ENCODE results near the gene SLC35D1.

SLC35D1 gene

DNA sequence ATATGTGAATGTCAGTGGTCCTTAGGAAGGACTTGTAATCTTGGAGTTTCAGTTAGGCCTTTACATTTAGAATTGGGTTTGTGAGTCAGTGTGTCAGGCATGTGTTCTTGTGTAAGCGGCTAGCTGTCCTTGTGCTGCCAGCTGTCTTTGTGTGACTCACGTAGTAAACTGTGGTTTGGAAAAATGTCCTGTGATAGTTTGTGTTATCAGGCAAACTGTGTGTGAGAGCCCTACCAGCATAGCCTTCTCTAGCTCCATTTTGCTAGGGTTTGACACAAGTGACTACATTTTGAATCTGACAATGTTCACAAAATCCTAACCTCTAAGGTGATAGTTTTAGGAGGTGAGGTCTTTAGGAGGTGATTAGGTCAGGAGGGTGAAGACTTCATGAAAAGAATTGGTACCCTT is 6.9 kb upstream of the SLC35D1 start:
- TF ChIP-seq ZNF274 (IDR thresholded peaks at IDR 0.05; ENCODE audit: low read depth, low read length): no peak

DNA sequence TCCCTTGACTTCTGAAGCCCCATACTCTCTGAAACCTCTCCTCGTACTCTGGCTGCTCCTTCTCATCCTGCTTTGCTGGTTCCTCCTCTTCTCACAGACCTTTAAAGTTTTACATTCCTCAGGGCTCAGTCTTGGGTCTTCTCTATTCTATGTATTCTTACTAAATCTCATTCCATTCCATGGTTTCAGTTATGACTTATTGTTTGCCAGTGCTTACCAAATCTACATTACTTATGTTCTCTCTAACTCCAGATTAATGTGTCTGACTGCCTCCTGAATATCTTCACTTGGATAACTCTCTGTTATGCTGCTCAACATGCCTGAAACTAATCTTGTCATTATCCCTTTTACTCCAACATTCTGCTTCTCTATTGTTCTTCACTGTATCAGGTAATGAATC is 5.4 kb upstream of the SLC35D1 start:
- TF ChIP-seq ZNF274 (IDR thresholded peaks at IDR 0.05; ENCODE audit: low read depth, low read length): no peak
- no peak overlapping the region for H3K4me3 ChIP-seq (ENCODE audit: low read length)

More for the DNA sequence above, 6.9 kb upstream of the SLC35D1 start:
- H3K4me3 ChIP-seq (ENCODE audit: low read length): no peak overlapping the region

DNA sequence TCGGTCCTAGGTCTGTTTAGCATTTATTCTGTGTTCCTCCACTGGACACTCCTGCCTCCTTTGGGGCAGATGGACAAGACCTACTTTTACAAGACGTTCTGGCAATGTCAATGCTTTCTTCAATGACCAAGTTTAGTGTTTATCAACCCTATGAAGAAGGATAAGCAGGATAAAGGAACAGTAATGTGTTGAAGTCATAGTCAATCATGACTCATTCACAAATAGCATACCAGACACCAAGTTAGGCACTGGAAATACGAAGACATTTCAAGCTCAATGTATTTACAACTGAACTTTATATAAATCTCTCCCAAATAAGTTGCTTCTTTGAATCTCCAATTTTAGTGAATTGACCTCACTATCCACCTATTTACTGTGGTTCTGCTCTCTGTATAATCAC is 4.8 kb upstream of the SLC35D1 start:
- no peak for TF ChIP-seq ZNF274 (IDR thresholded peaks at IDR 0.05; ENCODE audit: low read depth, low read length)
- H3K4me3 ChIP-seq (ENCODE audit: low read length): no peak overlapping the region

DNA sequence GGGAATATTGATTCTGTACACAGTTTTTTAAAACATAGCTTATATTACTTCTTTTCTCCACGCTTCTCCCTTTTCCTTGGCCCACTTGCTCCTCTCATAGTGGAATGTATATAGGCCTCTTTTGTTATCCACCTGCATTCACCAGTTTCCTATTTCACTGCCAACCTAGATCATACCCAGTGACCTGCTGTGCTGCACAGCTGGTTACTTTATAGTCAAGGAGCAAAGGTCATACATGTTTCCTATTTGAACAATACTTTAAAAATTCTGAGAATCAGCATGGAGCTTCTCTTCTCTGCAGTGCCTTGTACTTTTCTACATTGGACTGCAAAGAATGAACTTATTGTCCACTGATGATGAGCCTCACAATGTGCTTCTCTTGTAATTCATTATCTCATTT is 4.3 kb upstream of the SLC35D1 start:
- no peak overlapping the region for H3K4me3 ChIP-seq (ENCODE audit: low read length)
- TF ChIP-seq ZNF274 (IDR thresholded peaks at IDR 0.05; ENCODE audit: low read depth, low read length): no peak

DNA sequence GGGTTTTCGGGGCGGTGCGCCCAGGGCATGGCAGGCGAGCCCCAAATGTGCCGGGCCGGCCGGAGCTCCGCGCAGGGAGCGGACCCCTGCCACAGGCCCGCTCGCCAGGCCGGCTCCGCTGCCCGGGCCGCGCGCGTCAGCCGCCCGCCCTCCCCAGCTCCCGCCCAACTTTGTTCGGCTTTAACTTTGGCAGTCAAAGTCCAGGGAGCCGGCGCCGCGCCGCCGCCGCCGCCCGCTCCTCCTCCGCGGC is 488 bp downstream of the SLC35D1 start:
- peak overlapping the region; percentile 86 for H3K4me3 ChIP-seq (ENCODE audit: low read length)
- TF ChIP-seq ZNF274 (IDR thresholded peaks at IDR 0.05; ENCODE audit: low read depth, low read length): no peak

DNA sequence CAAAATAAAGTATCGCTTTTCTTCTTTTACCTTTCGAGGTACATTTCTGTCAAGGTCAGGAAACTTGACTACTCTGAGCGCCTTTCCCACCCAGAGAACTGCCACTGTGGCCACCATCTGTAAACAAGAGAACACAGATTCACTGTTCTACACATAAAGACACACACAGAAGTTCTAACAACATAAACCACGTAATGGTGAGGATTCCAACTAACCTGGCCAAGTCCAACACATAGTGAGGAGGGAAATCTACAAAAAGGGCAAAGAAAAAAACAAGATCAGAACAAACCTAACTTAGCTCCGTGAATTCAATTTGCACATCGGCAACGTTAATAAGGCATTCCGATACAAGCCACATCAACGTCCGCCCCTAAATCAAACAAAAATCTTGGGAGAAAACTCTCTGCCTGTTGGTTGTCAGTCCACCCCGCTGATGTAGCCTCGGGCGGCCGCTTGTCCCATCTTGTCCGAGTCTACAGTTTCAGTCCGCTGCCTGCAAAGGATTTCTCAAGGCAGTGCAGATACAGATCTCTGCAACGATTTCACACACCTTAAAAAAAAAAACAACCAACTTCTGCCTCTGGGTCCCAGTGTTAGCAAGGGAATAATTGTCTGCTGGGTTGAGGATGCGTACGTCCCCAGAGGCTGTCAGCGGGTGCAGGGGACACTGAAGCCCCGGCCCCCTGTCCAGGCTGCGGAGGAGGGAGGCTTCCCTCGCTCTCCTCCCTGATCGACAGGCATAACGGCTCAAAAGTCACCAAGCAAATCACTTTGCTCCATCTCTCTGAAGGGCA is 1.0 kb downstream of the SLC35D1 start:
- no peak for TF ChIP-seq ZNF274 (IDR thresholded peaks at IDR 0.05; ENCODE audit: low read depth, low read length)
- peak overlapping the region; percentile 86 for H3K4me3 ChIP-seq (ENCODE audit: low read length)

DNA sequence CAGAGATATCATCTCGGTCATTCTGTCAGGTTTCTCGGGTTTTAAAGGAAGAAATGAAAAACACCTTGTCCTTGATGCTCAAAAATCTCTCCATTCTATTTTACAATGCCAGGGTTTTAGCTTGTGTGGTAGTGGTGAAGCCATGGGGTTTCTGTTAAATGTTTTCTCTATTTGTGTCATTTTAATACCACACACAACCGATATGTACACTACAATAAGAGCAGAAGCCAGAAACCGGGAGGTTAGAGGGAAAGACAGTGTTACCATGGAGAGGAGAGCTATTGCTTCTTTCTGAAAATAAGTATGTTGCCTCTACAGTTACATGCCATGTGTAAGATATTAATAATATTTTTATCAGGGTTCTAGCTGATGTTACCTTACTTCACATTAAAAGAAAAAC is 2.8 kb downstream of the SLC35D1 start:
- no peak overlapping the region for H3K4me3 ChIP-seq (ENCODE audit: low read length)

DNA sequence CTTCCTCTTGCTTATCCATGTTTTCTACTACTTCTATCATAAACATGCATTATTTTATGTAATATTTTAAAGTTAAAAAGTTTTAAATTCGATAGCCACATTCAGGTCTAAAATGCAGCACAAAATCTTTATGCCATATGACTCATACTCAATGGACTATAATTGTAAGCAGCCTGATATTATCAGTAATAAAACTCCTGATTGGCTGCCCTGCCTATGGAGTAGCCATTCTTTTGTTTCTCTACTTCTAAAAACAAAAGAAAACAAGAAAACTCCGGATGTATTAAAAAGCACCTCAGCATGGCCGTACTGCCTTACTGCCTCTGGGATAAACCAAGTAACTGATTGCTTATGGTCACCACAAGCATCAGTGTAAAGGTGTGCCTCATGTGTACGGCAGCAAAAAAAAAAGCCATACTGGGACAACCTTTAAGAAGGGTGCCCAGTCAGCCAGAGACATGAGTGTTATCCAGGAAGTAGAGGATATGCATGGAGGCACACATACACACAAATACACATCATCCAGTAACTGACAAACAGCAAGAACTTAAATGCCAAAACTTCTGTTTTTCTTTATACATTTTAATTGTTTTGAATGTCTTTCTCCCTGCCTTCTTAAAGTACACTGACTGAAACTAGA is 9.2 kb downstream of the SLC35D1 start:
- TF ChIP-seq ZNF274 (IDR thresholded peaks at IDR 0.05; ENCODE audit: low read depth, low read length): no peak
- H3K4me3 ChIP-seq (ENCODE audit: low read length): no peak overlapping the region

More for the DNA sequence above, 2.8 kb downstream of the SLC35D1 start:
- no peak for TF ChIP-seq ZNF274 (IDR thresholded peaks at IDR 0.05; ENCODE audit: low read depth, low read length)

DNA sequence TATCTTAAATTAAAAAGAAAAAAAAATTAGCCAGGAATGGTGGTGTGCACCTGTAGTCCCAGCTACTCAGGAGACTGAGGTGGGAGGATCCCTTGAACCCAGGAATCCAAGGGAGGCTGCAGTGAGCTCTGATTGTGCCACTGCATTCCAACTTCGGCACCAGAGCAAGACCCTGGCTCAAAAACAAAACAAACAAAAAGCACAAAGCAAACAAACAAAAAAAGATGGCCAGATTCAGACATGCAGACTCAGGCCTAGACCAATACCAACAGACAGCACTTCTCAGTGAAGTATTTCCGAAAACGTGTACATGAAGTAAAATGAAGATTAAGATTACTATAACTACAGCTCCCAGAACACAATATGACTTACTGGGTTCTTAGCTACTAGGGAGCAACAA is 10.6 kb downstream of the SLC35D1 start:
- TF ChIP-seq ZNF274 (IDR thresholded peaks at IDR 0.05; ENCODE audit: low read depth, low read length): no peak
- no peak overlapping the region for H3K4me3 ChIP-seq (ENCODE audit: low read length)

DNA sequence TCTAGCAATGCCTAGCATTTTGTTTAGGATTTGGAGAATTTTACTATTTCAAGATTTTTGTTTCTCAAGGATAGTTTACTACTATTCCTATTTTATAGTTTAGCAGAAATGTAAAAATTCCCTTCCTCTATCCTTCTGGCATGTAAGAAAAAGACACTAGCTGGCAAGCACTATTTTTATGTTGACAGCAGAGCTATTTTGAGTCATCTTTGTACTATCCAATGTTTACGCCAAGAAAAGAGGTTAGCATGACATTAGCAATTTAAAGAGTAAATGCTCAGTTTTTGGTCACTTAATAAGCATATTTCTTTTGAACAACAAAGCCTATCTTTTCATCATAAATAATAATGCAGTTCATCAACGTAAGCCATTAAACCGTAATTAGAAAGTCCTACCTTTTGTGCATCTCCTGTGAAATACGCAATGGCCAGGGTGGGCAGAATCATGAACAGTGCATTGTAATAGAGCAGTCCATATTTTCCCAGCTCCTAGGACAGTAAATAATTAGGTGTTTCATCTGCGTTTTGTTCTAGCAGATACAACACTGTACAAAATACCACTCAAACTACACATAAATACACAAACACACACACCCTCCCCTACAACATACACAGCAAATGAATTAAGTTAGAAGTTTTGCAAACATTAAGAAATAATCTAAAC is 12.0 kb downstream of the SLC35D1 start:
- no peak for TF ChIP-seq ZNF274 (IDR thresholded peaks at IDR 0.05; ENCODE audit: low read depth, low read length)
- H3K4me3 ChIP-seq (ENCODE audit: low read length): no peak overlapping the region

DNA sequence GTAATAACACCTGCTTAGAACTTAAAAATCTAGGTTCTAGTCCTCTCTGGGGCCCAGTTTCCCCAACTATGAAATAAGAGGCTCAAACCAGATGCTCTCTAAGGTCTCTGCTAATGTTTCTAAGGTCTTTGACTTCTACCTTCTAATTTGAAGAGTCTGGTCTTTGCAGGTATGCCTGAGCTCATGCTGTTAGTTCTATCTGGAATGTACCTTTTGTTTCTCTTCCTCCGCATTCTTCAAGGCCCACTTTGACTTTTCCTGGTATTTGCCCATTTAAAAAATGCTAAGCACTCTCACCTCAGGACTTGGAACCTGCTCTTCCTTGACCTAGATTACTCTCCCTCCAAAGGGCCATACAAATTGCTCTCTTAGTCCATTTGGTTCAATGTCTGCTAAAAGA is 13.5 kb downstream of the SLC35D1 start:
- no peak for TF ChIP-seq ZNF274 (IDR thresholded peaks at IDR 0.05; ENCODE audit: low read depth, low read length)
- H3K4me3 ChIP-seq (ENCODE audit: low read length): no peak overlapping the region

DNA sequence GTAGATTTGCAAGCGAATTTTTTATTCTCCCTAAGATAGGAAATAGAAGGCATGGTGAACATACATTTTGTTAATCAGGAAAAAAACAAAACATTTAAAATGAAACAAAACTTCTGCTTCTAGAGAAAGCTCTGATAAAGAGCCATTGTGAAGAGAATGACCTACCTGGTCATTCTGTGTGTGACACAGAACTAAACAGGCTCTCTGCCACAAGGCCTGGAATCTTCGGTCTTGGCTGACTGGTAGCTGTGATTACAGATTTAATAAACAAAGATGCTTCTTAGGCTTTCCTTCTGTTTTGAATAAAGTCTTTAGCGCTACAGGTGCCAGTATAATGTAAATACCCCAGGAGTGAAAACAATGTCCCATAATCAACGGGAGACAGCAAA is 22.1 kb downstream of the SLC35D1 start:
- no peak for TF ChIP-seq ZNF274 (IDR thresholded peaks at IDR 0.05; ENCODE audit: low read depth, low read length)

DNA sequence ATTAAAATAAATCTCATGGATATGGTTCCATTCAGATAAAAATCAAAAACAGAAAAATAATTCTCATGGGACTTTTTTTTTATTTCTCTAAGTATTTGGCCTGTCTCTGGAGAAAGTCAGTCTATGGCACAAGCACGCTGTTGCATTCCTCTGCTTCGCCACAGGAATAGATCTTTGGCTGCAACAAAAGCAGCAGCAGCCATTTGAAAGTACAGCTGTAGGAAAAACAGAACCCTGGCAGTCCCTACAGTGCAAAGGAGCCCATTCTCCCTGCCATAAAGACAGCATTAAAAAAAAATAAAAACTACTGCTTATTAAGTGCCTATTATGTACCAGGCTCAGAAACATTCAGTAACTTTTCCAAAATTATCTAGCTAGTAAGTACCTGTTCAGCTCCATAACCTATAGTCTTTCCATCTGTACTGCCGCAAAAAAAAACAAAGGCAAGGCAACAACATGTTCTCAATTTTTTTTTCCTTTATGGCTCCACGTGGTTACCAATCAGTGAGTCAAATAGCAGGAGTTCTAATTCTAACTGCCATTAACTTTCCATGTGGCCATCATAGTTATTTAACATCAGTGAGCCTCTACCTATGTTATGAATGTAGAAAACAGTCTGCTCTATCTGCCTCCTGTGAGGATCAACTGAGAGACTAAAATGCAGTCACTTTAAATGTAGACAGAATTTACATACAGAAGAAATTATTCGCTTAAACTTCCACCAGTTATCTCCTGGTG is 22.7 kb downstream of the SLC35D1 start:
- no peak for TF ChIP-seq ZNF274 (IDR thresholded peaks at IDR 0.05; ENCODE audit: low read depth, low read length)
- no peak overlapping the region for H3K4me3 ChIP-seq (ENCODE audit: low read length)

More for the DNA sequence above, 22.1 kb downstream of the SLC35D1 start:
- no peak overlapping the region for H3K4me3 ChIP-seq (ENCODE audit: low read length)

DNA sequence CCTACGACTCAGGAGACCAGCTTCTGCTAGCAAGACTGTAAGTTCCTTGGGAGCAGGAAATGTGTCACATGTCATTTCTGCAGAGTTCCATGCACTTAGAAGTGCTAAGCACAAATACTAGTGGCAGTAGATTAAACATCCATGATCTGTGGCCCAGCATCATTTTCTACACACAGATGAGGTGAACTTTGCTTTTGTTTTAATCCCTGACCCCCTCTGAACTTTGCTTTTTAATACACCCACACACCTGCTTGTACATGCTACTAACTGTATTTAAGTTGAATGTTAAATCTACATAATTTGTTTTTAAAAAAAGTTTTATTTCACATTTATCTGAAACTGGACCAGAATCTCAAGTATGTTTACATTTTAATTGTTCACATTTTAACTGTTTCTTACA is 24.5 kb downstream of the SLC35D1 start:
- no peak overlapping the region for H3K4me3 ChIP-seq (ENCODE audit: low read length)

More for the DNA sequence above, 24.5 kb downstream of the SLC35D1 start:
- TF ChIP-seq ZNF274 (IDR thresholded peaks at IDR 0.05; ENCODE audit: low read depth, low read length): no peak
